ENCODE results near the gene MINDY4. TPM values are rescaled to one million over a fixed set of nuclear protein-coding genes. Genes with fewer than 3 reads are reported as not detected.
A peak's percentile ranks its signal among the peaks of the same experiment; 100 is the strongest.

Gene MINDY4
- total RNA-seq, 5 donors from 2014 or later (not counting 1 experiment from before 2014, with no cell fraction given) = 0.60 to 1.7 (median 1.2) TPM

- peaks cover 13% of the 10 kb centered on the region for H3K36me3 Mint-ChIP-seq
- H3K4me3 Mint-ChIP-seq = no peak overlapping the region
- Histone ChIP-seq H3K4me1 (ENCODE audit: control insufficient read depth in 1 of 2, extremely low read depth in 1 of 2, insufficient read depth in 2 of 2, low read length in 2 of 2) (no peaks in the 10 kb centered on the region), H3K36me3 (ENCODE audit: control insufficient read depth in 2 of 2, extremely low read depth in 1 of 2, insufficient read depth in 1 of 2, low read length in 1 of 2) (no peaks in the 10 kb centered on the region), H3K27me3 (replicated peaks in 1 of 2; ENCODE audit: control insufficient read depth in 2 of 2, extremely low read depth in 1 of 2, insufficient read depth in 2 of 2, low read length in 1 of 2) (no peaks in the 10 kb centered on the region), H3K9me3 (no peaks in the 10 kb centered on the region), H3K27ac (ENCODE audit: low read length) (no peak overlapping the region), H3K4me3 (ENCODE audit: control insufficient read depth in 1 of 2, extremely low read depth in 1 of 2, low read length in 1 of 2) (no peak overlapping the region)
- no peaks in the 10 kb centered on the region for H3K27me3 Mint-ChIP-seq
- H3K9me3 Mint-ChIP-seq = no peaks in the 10 kb centered on the region
- DNase-seq (no peak), ATAC-seq (replicated peaks in 1 of 4) (no peak)
- POLR2A ChIA-PET = no interaction called here
- WGBS (ENCODE audit: insufficient coverage) = 80% methylated on average over 1 of the region's 1 CpG
- CTCF ChIA-PET = no interaction called here
- no peak overlapping the region for H3K27ac Mint-ChIP-seq
- H3K4me1 Mint-ChIP-seq = no peaks in the 10 kb centered on the region
Observed at GRCh38 chr7:30787486-30787885, 16.3 kb downstream of the MINDY4 start.

DNA sequence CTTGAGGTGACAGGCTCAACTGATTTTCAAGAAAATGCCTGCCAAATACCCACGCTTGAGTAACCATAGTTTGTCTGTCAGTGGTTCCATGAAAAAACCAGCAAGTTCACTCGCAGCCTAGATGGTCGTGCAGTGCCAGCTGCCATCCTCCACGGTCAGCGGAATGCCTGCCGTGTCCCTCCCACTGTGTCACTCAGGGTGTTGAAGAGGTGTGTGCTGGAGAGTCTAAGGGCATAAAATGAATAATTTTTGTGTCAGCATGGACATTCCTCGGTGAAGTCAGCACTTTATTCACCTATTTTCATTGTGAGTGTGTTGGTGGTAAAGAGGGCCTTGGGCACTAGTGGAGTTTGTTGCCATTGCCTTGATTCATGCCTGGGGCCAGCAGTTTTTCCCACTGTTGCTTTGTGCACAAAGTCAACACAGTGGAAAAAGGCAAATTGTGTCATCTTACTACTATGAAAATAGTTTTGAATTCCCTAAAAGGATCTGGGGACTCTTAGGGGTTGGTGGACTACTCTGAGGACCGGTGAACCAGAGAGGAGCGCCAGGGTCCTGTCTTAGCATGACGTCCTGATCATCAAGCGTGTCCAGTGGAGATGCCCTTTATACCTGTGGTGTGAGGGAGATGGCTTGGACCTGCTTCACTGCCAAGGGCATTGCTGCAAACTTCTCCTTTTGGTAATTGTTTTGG lies 17.6 kb downstream of the MINDY4 start:
- no peak overlapping the region for H3K27ac Mint-ChIP-seq
- ATAC-seq (replicated peaks in 1 of 4) (no peak), DNase-seq (no peak)
- H3K36me3 Mint-ChIP-seq = peaks cover 8% of the 10 kb centered on the region
- Histone ChIP-seq H3K27me3 (replicated peaks in 1 of 2; ENCODE audit: control insufficient read depth in 2 of 2, extremely low read depth in 1 of 2, insufficient read depth in 2 of 2, low read length in 1 of 2) (no peaks in the 10 kb centered on the region), H3K9me3 (no peaks in the 10 kb centered on the region), H3K4me1 (ENCODE audit: control insufficient read depth in 1 of 2, extremely low read depth in 1 of 2, insufficient read depth in 2 of 2, low read length in 2 of 2) (no peaks in the 10 kb centered on the region), H3K27ac (ENCODE audit: low read length) (no peak overlapping the region), H3K4me3 (ENCODE audit: control insufficient read depth in 1 of 2, extremely low read depth in 1 of 2, low read length in 1 of 2) (no peak overlapping the region), H3K36me3 (ENCODE audit: control insufficient read depth in 2 of 2, extremely low read depth in 1 of 2, insufficient read depth in 1 of 2, low read length in 1 of 2) (no peaks in the 10 kb centered on the region)
- POLR2A ChIA-PET = no interaction called here
- no peak overlapping the region for H3K4me3 Mint-ChIP-seq
- no peaks in the 10 kb centered on the region for H3K27me3 Mint-ChIP-seq
- no peaks in the 10 kb centered on the region for H3K4me1 Mint-ChIP-seq
- CTCF ChIA-PET = interaction anchor here in 1 of 2 donors (0.6 kb wide), 1 partner anchor 736 kb away, joined by 3 read pairs; no protein-coding TSS in a partner anchor
- 90% methylated on average over 8 of the region's 11 CpGs for WGBS (ENCODE audit: insufficient coverage)
- H3K9me3 Mint-ChIP-seq = no peaks in the 10 kb centered on the region

DNA sequence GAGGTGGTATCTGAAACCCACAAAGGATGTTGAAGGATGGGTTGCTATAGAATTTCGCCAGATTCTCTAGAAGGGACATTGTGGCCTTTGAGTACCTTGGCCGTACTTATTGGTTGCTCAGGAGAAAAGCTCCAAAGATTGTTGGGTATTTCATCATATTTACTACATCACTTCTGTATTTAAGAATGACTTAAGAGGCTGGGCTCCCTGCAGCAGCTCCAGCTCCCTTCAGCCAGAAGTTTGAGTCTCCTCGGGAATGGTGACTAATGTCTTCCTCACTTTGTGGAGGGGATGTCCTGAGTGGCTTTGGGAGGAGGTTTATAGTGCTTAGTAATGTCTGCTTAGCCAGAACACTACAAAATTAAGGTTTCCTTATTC lies 18.1 kb downstream of the MINDY4 start:
- no peaks in the 10 kb centered on the region for H3K9me3 ChIP-seq
- no peak for ATAC-seq (replicated peaks in 1 of 4)
- whole genome bisulfite sequencing (ENCODE audit: insufficient coverage) = no CpG with 5 or more reads among the region's 3 CpGs
- Mint-ChIP-seq H3K27ac (no peak overlapping the region), H3K4me1 (no peaks in the 10 kb centered on the region), H3K36me3 (peaks cover 8% of the 10 kb centered on the region), H3K27me3 (no peaks in the 10 kb centered on the region), H3K9me3 (no peaks in the 10 kb centered on the region), H3K4me3 (no peak overlapping the region)
- ChIA-PET CTCF (interaction anchor here in 1 of 2 donors (0.6 kb wide), 1 partner anchor 736 kb away, joined by 3 read pairs; no protein-coding TSS in a partner anchor), POLR2A (no interaction called here)
- no peaks in the 10 kb centered on the region for H3K4me1 ChIP-seq (ENCODE audit: control insufficient read depth in 1 of 2, extremely low read depth in 1 of 2, insufficient read depth in 2 of 2, low read length in 2 of 2)
- H3K36me3 ChIP-seq (ENCODE audit: control insufficient read depth in 2 of 2, extremely low read depth in 1 of 2, insufficient read depth in 1 of 2, low read length in 1 of 2) = no peaks in the 10 kb centered on the region
- no peaks in the 10 kb centered on the region for H3K27me3 ChIP-seq (replicated peaks in 1 of 2; ENCODE audit: control insufficient read depth in 2 of 2, extremely low read depth in 1 of 2, insufficient read depth in 2 of 2, low read length in 1 of 2)
- no peak overlapping the region for H3K4me3 ChIP-seq (ENCODE audit: control insufficient read depth in 1 of 2, extremely low read depth in 1 of 2, low read length in 1 of 2)
- no peak overlapping the region for H3K27ac ChIP-seq (ENCODE audit: low read length)
- no peak for DNase-seq

DNA sequence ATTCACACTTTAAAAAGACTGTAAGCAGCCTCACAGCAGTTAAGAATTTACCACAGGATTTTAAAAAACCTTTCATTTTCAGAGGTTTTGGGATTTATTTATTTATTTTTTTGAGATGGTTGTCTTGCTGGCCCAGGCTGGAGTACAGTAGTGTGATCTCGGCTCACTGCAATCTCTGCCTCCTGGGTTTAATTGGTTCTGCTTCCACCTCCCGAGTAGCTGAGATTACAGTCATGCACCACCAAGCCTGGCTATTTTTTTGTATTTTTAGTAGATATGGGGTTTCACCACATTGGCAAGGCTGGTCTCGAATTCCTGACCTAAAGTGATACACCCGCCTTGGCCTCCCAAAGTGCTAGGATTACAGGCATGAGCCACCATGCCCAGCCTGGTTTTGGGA lies 19.1 kb downstream of the MINDY4 start:
- Histone ChIP-seq H3K27me3 (replicated peaks in 1 of 2; ENCODE audit: control insufficient read depth in 2 of 2, extremely low read depth in 1 of 2, insufficient read depth in 2 of 2, low read length in 1 of 2) (no peaks in the 10 kb centered on the region), H3K4me1 (ENCODE audit: control insufficient read depth in 1 of 2, extremely low read depth in 1 of 2, insufficient read depth in 2 of 2, low read length in 2 of 2) (no peaks in the 10 kb centered on the region), H3K9me3 (no peaks in the 10 kb centered on the region), H3K27ac (ENCODE audit: low read length) (no peak overlapping the region), H3K4me3 (ENCODE audit: control insufficient read depth in 1 of 2, extremely low read depth in 1 of 2, low read length in 1 of 2) (no peak overlapping the region), H3K36me3 (ENCODE audit: control insufficient read depth in 2 of 2, extremely low read depth in 1 of 2, insufficient read depth in 1 of 2, low read length in 1 of 2) (no peaks in the 10 kb centered on the region)
- Mint-ChIP-seq H3K4me3 (no peak overlapping the region), H3K27me3 (no peaks in the 10 kb centered on the region), H3K4me1 (peaks cover 0 to under 1% (median 0%) of the 10 kb centered on the region in 3 donors), H3K36me3 (peaks cover 3% of the 10 kb centered on the region), H3K27ac (no peak overlapping the region), H3K9me3 (no peaks in the 10 kb centered on the region)
- CTCF ChIA-PET = no interaction called here
- POLR2A ChIA-PET = no interaction called here
- no peak for DNase-seq
- no peak for ATAC-seq (replicated peaks in 1 of 4)
- WGBS (ENCODE audit: insufficient coverage) = 84% methylated on average over 2 of the region's 4 CpGs

DNA sequence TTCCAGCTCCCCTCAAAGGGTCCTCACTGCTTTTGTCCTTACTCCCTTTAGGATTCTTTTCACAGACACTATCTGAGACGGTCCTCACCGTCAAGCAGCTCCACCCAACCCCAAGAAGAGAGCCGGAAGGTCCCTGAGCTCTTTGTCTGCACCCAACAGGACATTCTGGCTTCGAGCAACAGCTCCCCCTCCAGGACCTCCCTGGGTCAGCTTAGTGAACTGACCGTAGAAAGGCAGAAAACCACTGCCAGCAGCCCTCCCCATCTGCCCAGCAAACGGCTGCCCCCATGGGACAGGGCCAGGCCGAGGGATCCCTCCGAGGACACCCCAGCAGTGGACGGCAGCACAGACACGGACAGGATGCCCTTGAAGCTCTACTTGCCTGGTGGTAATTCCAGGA lies 19.9 kb downstream of the MINDY4 start:
- ATAC-seq (replicated peaks in 1 of 4) (no peak), DNase-seq (no peak)
- H3K27ac Mint-ChIP-seq = no peak overlapping the region
- Histone ChIP-seq H3K4me1 (ENCODE audit: control insufficient read depth in 1 of 2, extremely low read depth in 1 of 2, insufficient read depth in 2 of 2, low read length in 2 of 2) (peaks cover 0 to 2% of the 10 kb centered on the region in 2 experiments), H3K27ac (ENCODE audit: low read length) (no peak overlapping the region), H3K27me3 (replicated peaks in 1 of 2; ENCODE audit: control insufficient read depth in 2 of 2, extremely low read depth in 1 of 2, insufficient read depth in 2 of 2, low read length in 1 of 2) (no peaks in the 10 kb centered on the region), H3K9me3 (no peaks in the 10 kb centered on the region), H3K36me3 (ENCODE audit: control insufficient read depth in 2 of 2, extremely low read depth in 1 of 2, insufficient read depth in 1 of 2, low read length in 1 of 2) (no peaks in the 10 kb centered on the region), H3K4me3 (ENCODE audit: control insufficient read depth in 1 of 2, extremely low read depth in 1 of 2, low read length in 1 of 2) (no peak overlapping the region)
- H3K9me3 Mint-ChIP-seq = no peaks in the 10 kb centered on the region
- peaks cover 3% of the 10 kb centered on the region for H3K36me3 Mint-ChIP-seq
- H3K4me1 Mint-ChIP-seq = peaks cover 0 to 7% (median 4%) of the 10 kb centered on the region in 3 donors
- CTCF ChIA-PET = no interaction called here
- H3K4me3 Mint-ChIP-seq = no peak overlapping the region
- no peaks in the 10 kb centered on the region for H3K27me3 Mint-ChIP-seq
- WGBS (ENCODE audit: insufficient coverage) = 92% methylated on average over 8 of the region's 10 CpGs
- POLR2A ChIA-PET = no interaction called here

GRCh38 chr7:30795161-30795948 lies 24.1 kb downstream of the MINDY4 start:
- H3K27me3 Mint-ChIP-seq = no peaks in the 10 kb centered on the region
- peaks cover 0 to 17% (median 15%) of the 10 kb centered on the region in 3 donors for H3K4me1 Mint-ChIP-seq
- Histone ChIP-seq H3K27ac (ENCODE audit: low read length) (no peak overlapping the region), H3K36me3 (ENCODE audit: control insufficient read depth in 2 of 2, extremely low read depth in 1 of 2, insufficient read depth in 1 of 2, low read length in 1 of 2) (no peaks in the 10 kb centered on the region), H3K9me3 (no peaks in the 10 kb centered on the region), H3K4me3 (ENCODE audit: control insufficient read depth in 1 of 2, extremely low read depth in 1 of 2, low read length in 1 of 2) (no peak overlapping the region), H3K27me3 (replicated peaks in 1 of 2; ENCODE audit: control insufficient read depth in 2 of 2, extremely low read depth in 1 of 2, insufficient read depth in 2 of 2, low read length in 1 of 2) (no peaks in the 10 kb centered on the region), H3K4me1 (ENCODE audit: control insufficient read depth in 1 of 2, extremely low read depth in 1 of 2, insufficient read depth in 2 of 2, low read length in 2 of 2) (peaks cover 3 to 6% of the 10 kb centered on the region in 2 experiments)
- 75% methylated on average over 2 of the region's 2 CpGs for WGBS (ENCODE audit: insufficient coverage)
- no peaks in the 10 kb centered on the region for H3K36me3 Mint-ChIP-seq
- no peak for ATAC-seq (replicated peaks in 1 of 4)
- H3K4me3 Mint-ChIP-seq = no peak overlapping the region
- DNase-seq = no peak
- no peaks in the 10 kb centered on the region for H3K9me3 Mint-ChIP-seq
- H3K27ac Mint-ChIP-seq = peak overlapping the region in 1 of 2 donors; percentile 14
- CTCF ChIA-PET = interaction anchor here in 1 of 2 donors (0.7 kb wide), 1 partner anchor 161 kb away, joined by 4 read pairs; no protein-coding TSS in a partner anchor
- POLR2A ChIA-PET = no interaction called here

Measured in T-cell (primary cell).